ENCODE measurements around the gene CNGA4.

The CNGA4 gene

GRCh38 chr11:6238902-6239301 lies at the start of gene CNGA4:
CNGA4 (plus strand) TSS chr11:6239089; CDS start chr11:6239207, 118 bp downstream.
- no peak for DNase-seq

- no peak for DNase-seq
Measured at GRCh38 chr11:6191742-6192141, 47.1 kb upstream of the CNGA4 start.

- DNase-seq: no peak
Measured at GRCh38 chr11:6194065-6194581, 44.8 kb upstream of the CNGA4 start.

GRCh38 chr11:6196396-6196795 lies 42.5 kb upstream of the CNGA4 start:
- DNase-seq: no peak

DNA sequence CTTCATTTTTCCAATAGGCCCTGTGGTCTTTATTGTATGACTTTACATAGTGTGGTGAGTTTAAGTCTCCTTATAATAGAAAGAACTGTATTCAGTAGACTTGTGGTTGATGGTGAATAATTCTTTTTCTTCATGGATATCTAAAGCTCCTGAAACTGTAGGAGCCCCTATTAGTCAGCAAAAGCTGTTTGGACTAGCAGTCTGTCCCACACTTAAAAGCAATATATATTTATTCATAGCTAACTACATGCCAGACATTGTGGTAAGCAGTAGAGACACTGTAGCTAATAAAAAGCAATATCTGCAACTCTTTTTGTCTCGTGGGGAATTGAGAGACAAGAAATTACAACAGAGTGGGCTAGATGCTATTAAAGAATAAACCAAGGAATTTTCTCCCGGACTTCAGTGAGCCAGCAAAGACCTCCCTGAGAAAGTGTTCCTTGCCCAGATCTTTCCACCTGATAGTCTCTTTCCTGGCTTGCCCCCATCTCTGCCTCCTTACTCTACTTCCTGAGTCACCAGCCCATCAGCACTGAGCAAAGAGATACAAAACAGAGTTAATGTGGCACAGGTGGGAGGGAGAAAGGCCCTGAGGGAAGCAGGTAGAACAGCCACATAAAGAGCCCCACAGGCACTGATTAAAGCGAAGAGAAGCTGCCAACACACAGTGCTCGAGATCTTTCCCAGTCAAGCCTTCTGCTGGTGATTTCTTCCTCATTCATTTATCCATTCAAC lies 41.3 kb upstream of the CNGA4 start:
- DNase-seq: no peak

DNA sequence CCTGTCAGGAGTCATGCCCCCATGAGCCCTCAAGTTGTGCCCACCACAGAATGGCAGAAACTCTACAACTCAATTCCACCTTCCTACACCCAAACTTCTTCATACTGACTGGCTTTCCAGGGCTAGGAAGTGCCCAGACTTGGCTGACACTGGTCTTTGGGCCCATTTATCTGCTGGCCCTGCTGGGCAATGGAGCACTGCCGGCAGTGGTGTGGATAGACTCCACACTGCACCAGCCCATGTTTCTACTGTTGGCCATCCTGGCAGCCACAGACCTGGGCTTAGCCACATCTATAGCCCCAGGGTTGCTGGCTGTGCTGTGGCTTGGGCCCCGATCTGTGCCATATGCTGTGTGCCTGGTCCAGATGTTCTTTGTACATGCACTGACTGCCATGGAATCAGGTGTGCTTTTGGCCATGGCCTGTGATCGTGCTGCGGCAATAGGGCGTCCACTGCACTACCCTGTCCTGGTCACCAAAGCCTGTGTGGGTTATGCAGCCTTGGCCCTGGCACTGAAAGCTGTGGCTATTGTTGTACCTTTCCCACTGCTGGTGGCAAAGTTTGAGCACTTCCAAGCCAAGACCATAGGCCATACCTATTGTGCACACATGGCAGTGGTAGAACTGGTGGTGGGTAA lies 39.6 kb upstream of the CNGA4 start, which contains the start of gene OR52W1:
OR52W1 (plus strand) TSS at position 51 of the 637 bp plus-strand sequence; CDS start at position 51, 0 bp downstream.
- no peak for DNase-seq

GRCh38 chr11:6200975-6201374 lies 37.9 kb upstream of the CNGA4 start:
- no peak for DNase-seq

- no peak for DNase-seq
Measured at GRCh38 chr11:6201481-6201880, 37.4 kb upstream of the CNGA4 start.

DNA sequence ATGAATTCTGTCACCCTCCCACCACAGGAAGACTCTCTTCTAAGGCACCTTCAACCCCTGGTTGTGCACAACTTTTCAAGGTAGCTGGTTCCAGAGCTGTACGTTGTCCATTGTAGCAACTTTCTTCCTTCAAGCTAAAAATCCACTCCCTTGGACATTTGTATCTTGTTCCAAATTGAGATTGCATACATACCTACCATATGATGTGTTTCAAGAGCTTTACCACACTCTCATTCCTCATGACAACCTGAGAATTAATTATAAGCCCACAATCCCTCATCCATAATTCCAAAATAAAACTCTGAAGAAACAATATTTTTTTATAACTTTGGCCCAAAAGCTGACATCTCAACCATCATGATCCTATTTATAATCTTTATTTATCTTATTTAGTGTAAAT lies 36.8 kb upstream of the CNGA4 start:
- DNase-seq: no peak

DNA sequence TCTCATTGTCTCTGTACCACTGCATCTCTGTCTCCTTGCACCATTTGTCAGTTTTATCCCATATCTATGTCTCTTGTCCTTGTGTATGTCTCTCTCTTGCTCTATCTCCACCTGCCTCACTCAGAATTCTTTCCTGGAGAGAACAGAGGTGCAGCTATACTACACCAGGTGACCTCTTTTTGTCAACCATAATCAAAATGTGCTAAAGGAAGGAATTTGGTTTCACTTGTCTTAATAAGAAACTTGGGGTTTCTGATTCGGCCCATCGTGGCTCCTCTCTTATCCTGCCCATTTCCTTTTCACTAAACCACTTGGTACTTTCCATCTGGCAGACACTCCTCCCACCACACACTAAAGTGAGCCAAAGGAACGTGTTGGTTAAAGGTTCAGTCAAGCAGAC lies 35.6 kb upstream of the CNGA4 start:
- no peak for DNase-seq

- DNase-seq: no peak
Measured at GRCh38 chr11:6204706-6205105, 34.2 kb upstream of the CNGA4 start.

- DNase-seq: no peak
Measured at GRCh38 chr11:6205366-6205765, 33.5 kb upstream of the CNGA4 start, which contains the start of gene C11orf42. C11orf42 (plus strand) TSS chr11:6205557; CDS start chr11:6205616, 59 bp downstream.

GRCh38 chr11:6206456-6207180 lies 32.3 kb upstream of the CNGA4 start:
- no peak for DNase-seq

DNA sequence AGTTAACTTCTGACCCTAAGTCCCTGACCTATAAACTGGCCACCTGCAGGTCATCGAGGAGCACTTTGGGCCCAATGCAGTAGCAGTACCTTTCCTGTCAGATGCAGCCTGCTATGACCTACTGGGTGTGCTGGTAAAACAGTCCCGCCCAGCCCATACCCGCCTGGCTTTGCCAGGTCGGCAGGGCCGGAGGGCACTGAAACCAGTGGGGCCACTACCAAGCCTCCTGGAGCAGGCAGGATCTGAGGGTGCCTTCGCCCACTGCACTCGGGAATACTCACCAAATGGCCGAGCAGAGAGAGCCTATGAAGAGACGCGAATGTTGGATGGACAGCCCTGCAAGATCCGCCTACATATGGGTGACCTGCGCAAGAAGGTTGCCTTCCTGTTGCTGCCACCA lies 29.1 kb upstream of the CNGA4 start:
- no peak for DNase-seq

DNA sequence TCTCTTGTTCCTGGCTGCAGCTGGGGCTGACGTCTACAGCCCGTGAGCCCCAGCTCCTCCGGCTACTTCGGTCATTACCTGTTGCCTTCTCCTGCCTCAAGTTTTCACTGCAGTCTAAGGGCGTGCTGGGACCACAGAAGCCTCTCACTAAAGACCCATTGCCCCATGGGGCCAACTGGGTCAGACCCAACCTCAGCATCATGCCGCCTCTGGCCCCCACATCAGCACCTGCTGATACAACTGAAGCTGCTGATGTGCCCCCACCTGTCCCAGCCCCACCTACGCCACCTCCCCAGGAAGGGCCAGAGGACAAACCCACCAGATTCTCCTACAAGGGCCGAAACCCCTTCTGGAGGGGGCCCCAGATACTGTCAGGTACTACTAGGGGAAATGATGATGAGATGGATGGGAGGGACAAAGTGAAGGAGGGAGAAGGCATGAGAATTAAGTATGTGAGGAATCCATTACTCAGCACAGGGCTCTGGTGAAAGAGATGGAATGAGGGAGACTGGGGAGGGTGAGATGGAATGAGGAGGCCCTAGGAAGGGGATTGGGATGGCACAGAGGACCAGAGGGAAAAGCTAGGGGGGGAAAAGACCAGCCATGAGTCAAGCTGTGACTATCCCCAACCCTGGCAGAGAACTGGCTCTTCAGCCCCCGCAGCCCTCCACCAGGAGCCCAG lies 28.5 kb upstream of the CNGA4 start:
- no peak for DNase-seq

DNA sequence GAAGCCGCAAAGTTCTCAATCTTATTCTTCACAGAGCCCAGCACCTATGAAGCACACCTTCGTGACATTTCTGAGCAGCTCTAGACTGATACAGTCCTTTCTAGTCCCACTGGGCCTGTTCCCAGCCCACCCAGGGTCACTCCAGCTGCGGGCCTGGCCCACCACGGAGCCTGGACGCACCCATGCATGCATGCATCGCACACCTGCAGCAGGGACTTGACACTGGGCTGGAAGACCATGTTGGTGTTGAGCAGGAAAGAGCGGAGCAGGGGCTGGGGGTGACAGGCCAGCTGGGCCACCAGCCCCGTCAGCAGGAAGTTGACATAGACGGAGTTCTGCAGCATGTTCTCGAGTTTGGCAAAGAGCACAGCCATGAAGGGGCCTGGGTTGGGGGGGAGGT lies 24.4 kb upstream of the CNGA4 start:
- no peak for DNase-seq

DNA sequence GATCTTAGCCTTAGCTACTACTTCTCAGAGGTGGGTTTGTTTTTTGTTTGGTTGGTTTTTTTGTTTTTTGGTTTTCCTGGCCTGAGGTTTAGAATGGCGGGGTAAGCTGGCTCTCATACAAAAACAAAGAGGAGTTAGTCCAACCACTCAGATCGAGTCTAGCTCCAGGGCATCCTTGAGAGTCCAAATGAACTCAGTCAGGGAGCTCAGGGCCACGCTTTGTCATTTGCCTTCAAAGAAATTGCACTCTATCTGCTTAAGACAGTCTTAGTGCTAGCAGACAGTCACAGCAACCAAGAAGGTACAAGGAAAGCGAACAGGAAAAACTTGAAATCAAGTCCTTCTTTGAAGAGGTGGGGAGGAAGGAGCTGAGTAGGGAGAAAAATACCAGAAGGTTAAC lies 22.4 kb upstream of the CNGA4 start:
- DNase-seq: no peak

GRCh38 chr11:6217722-6218121 lies 21.2 kb upstream of the CNGA4 start:
- no peak for DNase-seq

DNA sequence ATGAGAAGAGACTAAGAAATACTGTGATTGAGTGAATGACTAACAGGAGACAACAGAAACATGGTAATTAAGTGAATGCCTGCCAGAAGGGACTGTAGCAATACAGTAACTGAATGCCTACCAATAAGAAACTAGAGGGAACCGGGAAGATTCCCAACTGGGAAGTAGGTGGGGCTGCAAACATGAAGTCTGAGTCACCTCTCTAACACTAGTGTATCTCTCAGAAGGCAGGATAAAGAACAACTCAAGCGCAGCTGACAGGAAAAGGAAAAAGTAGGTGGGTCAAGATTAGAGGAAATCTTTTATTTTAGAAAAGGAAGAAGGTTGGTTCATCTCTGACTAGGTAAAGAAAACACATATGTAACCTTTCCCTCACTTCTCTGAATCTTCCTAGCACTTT lies 19.5 kb upstream of the CNGA4 start:
- DNase-seq: no peak

- no peak for DNase-seq
Measured at GRCh38 chr11:6223854-6224253, 15.0 kb upstream of the CNGA4 start.

DNA sequence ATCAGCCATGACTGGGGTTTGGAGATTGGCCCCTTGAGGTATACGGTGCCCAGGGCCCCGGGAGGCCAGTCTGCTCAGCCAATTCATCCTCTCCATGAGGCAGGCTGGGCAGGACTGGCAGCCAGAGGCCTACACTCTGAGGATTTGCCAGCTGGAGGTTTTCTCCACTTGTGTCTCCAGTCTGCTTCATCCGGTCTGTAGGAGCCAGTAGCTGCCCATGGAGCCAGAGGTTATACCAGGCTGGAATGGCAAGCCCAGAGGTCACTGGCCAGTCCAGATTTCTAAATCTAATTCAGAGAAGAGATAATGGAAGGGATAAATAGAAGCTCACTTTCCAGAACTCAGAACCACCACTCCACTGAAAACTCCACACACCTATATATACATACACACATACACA lies 14.5 kb upstream of the CNGA4 start:
- no peak for DNase-seq

- DNase-seq: no peak
Measured at GRCh38 chr11:6225024-6225423, 13.9 kb upstream of the CNGA4 start.

DNA sequence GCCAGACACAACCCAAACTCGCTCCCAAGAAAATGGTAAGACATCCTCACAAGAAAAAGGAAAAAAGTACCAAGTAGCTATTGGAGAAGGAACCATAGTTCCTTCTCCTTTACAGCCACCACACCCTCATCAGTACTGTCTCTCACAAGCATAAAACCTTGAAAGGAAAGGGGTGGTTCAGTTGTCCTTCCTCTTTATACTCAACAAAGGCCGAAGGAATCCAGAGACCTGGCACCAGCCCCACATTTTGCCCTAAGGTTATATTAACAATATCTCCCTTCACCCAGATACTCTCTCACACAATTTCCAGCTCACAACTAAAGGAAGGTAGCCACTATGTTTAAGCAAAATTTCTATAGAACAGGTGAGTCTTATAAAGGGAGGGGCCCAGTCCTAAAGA lies 13.0 kb upstream of the CNGA4 start:
- no peak for DNase-seq
